Transverse colon (tissue), 4 donors: ENCODE results near the gene GLIS1. TPM values are rescaled to one million over a fixed set of nuclear protein-coding genes. Genes with fewer than 3 reads are reported as not detected.

Experiments
- DNase-seq: peaks from one replicate; pipeline ENCODE4 v3.0.0-alpha.2; 2019
- H3K27ac ChIP-seq, 4 donors: fragments of 200-600 bp; sonication (generic); 2 replicates each; pipeline ENCODE4 v1.5.1; 2016 to 2018; ENCODE audit warnings: inconsistent platforms in 4 of 4
- H3K27me3 ChIP-seq: fragments of 200-600 bp; sonication (generic); 2 replicates; pipeline ENCODE4 v1.5.1; 2017; ENCODE audit warnings: inconsistent platforms
- H3K36me3 ChIP-seq, 4 donors: fragments of 200-600 bp; sonication (generic); 2 replicates each; pipeline ENCODE4 v1.5.1; 2017 to 2019; ENCODE audit warnings: inconsistent platforms in 4 of 4
- H3K4me1 ChIP-seq, 4 donors: fragments of 200-600 bp; sonication (generic); 2 replicates each; pipeline ENCODE4 v1.5.1; 2017 to 2020; ENCODE audit warnings: inconsistent platforms in 4 of 4
- H3K4me3 ChIP-seq, 4 donors: fragments of 200-600 bp; sonication (generic); 1 replicate in 1 of 4; 2 replicates in 3 of 4; pipeline versions ENCODE4 v1.5.1 to v1.6.1; 2017 to 2019; ENCODE audit warnings: inconsistent platforms in 4 of 4
- H3K9me3 ChIP-seq, 2 donors: fragments of 200-600 bp; sonication (generic); 2 replicates each; pipeline ENCODE4 v1.5.1; 2017 to 2019; ENCODE audit warnings: inconsistent platforms in 2 of 2
- CTCF ChIP-seq, 5 experiments: fragments of 200-600 bp in 3 of 5; fragments of 450-650 bp in 2 of 5; sonication (generic) in 3 of 5; IDR thresholded peaks; 1 replicate in 2 of 5; 2 replicates in 3 of 5; pipeline ENCODE4 v1.5.1; 2016 to 2017; ENCODE audit warnings: antibody characterized with exemption in 5 of 5, inconsistent platforms in 3 of 5, mild to moderate bottlenecking in 2 of 5, moderate library complexity in 1 of 5
- EP300 ChIP-seq: sonication (generic); formaldehyde crosslinking; IDR thresholded peaks from one replicate; pipeline ENCODE4 v1.6.1; 2017; ENCODE audit warnings: antibody characterized with exemption, low read depth
- POLR2A ChIP-seq: fragments of 450-650 bp; IDR thresholded peaks from one replicate; pipeline ENCODE4 v1.6.1; 2016; ENCODE audit warnings: antibody characterized with exemption, mild to moderate bottlenecking, moderate library complexity
- POLR2AphosphoS5 ChIP-seq, 3 donors: sonication (generic); formaldehyde crosslinking; IDR thresholded peaks; one replicate each; pipeline ENCODE4 v1.6.1; 2016; ENCODE audit warnings: antibody characterized with exemption in 3 of 3
- WGBS, 2 donors: methylation state at CpG; one replicate each; pipeline ENCODE4 v1.1.5; 2018; ENCODE audit warnings: low coverage in 1 of 2; 5-methylcytosine and 5-hydroxymethylcytosine counted together
- in situ Hi-C, 4 donors: fragments of 200-750 bp; cut with MboI; loops; one replicate each; pipeline versions ENCODE4 v1.15.0 to v1.15.1; 2017; ENCODE audit warnings: low sequenced_read_pairs in 3 of 4, low pct_ligation_motif_present in 1 of 4, low pct_unique_long_range_greater_than_20kb in 1 of 4
- intact Hi-C: fragments of 100-400 bp; cut with DNase I; formaldehyde crosslinking; loops from one replicate; pipeline ENCODE4 v1.15.1; 2023; ENCODE audit warnings: low total_unique reads
- total RNA-seq, 4 donors: library from RNA; depleted of rRNA; stranded (reverse); fragments of >200 nt; gene quantifications; one replicate each; pipeline ENCODE4 v1.1.0, GENCODE V29; 2016

The GLIS1 gene
- total RNA-seq, 4 donors from 2014 or later = 0.16 to 0.75 (median 0.27) TPM; not detected in 1

DNA sequence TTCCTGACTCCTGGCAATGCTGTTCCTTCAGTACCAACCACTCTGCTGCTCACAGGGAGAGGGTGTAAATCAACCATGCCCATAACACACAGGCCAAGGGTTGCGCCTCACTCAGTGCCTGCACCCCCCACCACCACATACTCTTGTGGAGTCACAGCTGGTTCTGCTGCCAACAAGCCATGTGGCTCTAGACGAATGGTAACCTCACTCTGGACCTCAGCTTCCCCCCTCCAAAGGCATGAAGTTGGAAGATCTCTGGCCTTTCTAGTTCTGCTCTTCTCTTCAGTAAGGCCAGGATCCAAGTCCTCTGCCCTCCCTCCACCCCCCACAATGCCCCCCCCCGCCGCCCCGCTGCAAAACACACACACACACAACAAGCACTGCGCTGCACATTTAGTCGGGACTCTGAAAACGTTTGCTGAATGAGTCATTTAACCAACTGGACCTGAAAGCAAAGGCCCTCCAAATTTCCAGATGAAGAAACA, 1.7 kb upstream of the GLIS1 start:
- in situ Hi-C loops = no loop called here
- Histone ChIP-seq H3K36me3 (no peaks in the 10 kb centered on the region), H3K4me1 (peaks cover 2 to 25% (median 14%) of the 10 kb centered on the region in 4 donors), H3K4me3 (no peak overlapping the region), H3K9me3 (no peaks in the 10 kb centered on the region), H3K27ac (no peak overlapping the region), H3K27me3 (peaks cover 93% of the 10 kb centered on the region)
- DNase-seq = no peak
- WGBS, 2 donors = 56 to 100% methylated on average over 1 to 8 of the region's 8 CpGs
- TF ChIP-seq POLR2AphosphoS5 (IDR thresholded peaks at IDR 0.05) (no peak), POLR2A (no peak), CTCF (IDR thresholded peaks at IDR 0.05) (no peak), EP300 (no peak)
- intact Hi-C loops = no loop called here

DNA sequence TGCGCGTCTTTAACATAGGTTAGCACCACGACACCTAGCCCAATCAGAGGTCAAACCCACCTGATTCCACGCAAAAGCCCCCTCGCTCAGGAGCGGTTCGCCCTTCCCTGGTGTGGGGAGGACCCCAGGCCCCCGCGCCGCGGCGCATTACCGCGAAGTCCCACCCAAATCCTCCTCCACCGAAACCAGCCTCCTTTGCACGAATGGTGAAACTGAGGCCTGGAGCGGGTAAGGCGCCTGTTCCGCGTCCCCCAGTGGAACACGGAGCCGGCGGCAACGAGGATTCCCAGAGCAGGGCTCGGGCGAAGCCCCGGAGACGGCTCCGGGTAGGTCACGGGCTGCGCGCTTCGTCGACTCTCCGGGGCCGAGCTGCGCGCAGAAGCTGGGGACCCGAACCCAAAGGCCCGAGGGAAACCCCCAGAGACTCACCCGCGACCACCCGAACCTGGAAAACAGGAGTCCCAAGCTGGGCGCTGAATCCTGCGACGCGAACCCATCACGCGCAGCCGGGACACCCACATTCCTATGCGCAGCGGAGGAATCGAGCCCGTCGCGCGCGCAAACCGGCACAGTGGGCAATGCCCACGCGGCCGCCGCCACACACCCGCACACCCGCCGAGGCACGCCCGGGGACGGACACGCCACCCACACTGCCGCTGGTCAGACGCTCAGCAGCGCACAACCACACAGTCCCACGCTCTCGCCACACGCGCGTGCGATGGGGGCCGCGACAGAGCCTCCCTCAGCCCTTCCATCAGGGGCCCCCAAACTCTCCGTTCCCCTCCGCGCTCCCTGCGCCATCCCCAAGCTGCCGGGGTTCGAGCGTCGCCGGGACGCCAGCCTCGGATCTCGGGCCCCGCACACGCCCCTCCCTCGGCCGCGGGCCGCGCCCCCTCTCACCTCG, 507 bp downstream of the GLIS1 start:
- H3K27me3 ChIP-seq = peaks cover 98% of the 10 kb centered on the region
- no peak overlapping the region for H3K27ac ChIP-seq
- intact Hi-C loops = no loop called here
- no peaks in the 10 kb centered on the region for H3K9me3 ChIP-seq
- DNase-seq = no peak
- WGBS, 2 donors = 4% methylated on average over 72 of the region's 101 CpGs; no CpG with 5 or more reads in 1 of the 2 donors
- no peak for TF ChIP-seq POLR2AphosphoS5 (IDR thresholded peaks at IDR 0.05)
- no peak for TF ChIP-seq POLR2A
- TF ChIP-seq EP300 = no peak
- no peak for TF ChIP-seq CTCF (IDR thresholded peaks at IDR 0.05)
- peak overlapping the region; percentile 39 to 57 (median 46) for H3K4me3 ChIP-seq
- no peaks in the 10 kb centered on the region for H3K36me3 ChIP-seq
- peaks cover 2 to 25% (median 14%) of the 10 kb centered on the region in 4 donors for H3K4me1 ChIP-seq
- in situ Hi-C loops = no loop called here

GRCh38 chr1:53737648-53738204, 1.2 kb downstream of the GLIS1 start:
- 9 to 14% methylated on average over 2 to 28 of the region's 58 CpGs for WGBS, 2 donors
- peak overlapping the region in 2 of 4 donors; percentile 50 to 57 for H3K4me3 ChIP-seq
- intact Hi-C loops = no loop called here
- peaks cover 2 to 25% (median 14%) of the 10 kb centered on the region in 4 donors for H3K4me1 ChIP-seq
- no peaks in the 10 kb centered on the region for H3K36me3 ChIP-seq
- in situ Hi-C loops = no loop called here
- peaks cover 98% of the 10 kb centered on the region for H3K27me3 ChIP-seq
- no peak for TF ChIP-seq POLR2A
- TF ChIP-seq EP300 = no peak
- no peak for TF ChIP-seq POLR2AphosphoS5 (IDR thresholded peaks at IDR 0.05)
- no peak for TF ChIP-seq CTCF (IDR thresholded peaks at IDR 0.05)
- H3K9me3 ChIP-seq = no peaks in the 10 kb centered on the region
- no peak for DNase-seq
- H3K27ac ChIP-seq = no peak overlapping the region

- H3K9me3 ChIP-seq = no peaks in the 10 kb centered on the region
- H3K27me3 ChIP-seq = peaks cover 96% of the 10 kb centered on the region
- intact Hi-C loops (no loop called here), in situ Hi-C loops (no loop called here)
- 77 to 80% methylated on average over 3 to 11 of the region's 11 CpGs for WGBS, 2 donors
- no peak overlapping the region for H3K27ac ChIP-seq
- TF ChIP-seq EP300 (no peak), POLR2AphosphoS5 (IDR thresholded peaks at IDR 0.05) (no peak), CTCF (IDR thresholded peaks at IDR 0.05) (no peak), POLR2A (no peak)
- no peak overlapping the region for H3K4me3 ChIP-seq
- no peak for DNase-seq
- H3K36me3 ChIP-seq = no peaks in the 10 kb centered on the region
- peaks cover 2 to 25% (median 14%) of the 10 kb centered on the region in 4 donors for H3K4me1 ChIP-seq
Observed at GRCh38 chr1:53736290-53736689, 2.7 kb downstream of the GLIS1 start.
